ENCODE measurements around the gene NFE2L2. TPM values are rescaled to one million over a fixed set of nuclear protein-coding genes. Genes with fewer than 3 reads are reported as not detected.
"Not testable (repeated sequence)": the region's sequence is repeated elsewhere in the genome, so short reads cannot be mapped to it uniquely, and the experiment has no call there.

The NFE2L2 gene
- polyA plus RNA-seq, 4 donors, result 56.7 to 94.2 (median 75.2) TPM

GRCh38 chr2:177249038-177249437 lies 15.5 kb downstream of the NFE2L2 start:
- WGBS, 3 donors, result 86 to 92% (median 86%) methylated on average over 7 of the region's 7 CpGs
- FAIRE-seq, result no peak
- Histone ChIP-seq H3K9me3 (ENCODE audit: control insufficient read depth in 2 of 2, insufficient read depth in 1 of 2, low read depth in 1 of 2, low read length in 1 of 2) (no peaks in the 10 kb centered on the region), H3K4me3 (ENCODE audit: low read depth in 1 of 3, low read length in 3 of 3) (no peak overlapping the region), H3K36me3 (ENCODE audit: control insufficient read depth in 3 of 3, insufficient read depth in 2 of 3, low read depth in 1 of 3, low read length in 3 of 3) (peaks cover 2 to 31% (median 4%) of the 10 kb centered on the region in 3 donors), H3K27me3 (ENCODE audit: control insufficient read depth in 3 of 3, insufficient read depth in 3 of 3, low read length in 3 of 3) (no peaks in the 10 kb centered on the region), H3K27ac (ENCODE audit: low read depth in 1 of 3, low read length in 2 of 3) (no peak overlapping the region), H3K4me1 (ENCODE audit: control insufficient read depth in 3 of 3, insufficient read depth in 2 of 3, low read depth in 1 of 3, low read length in 2 of 3) (peaks cover 18 to 37% (median 30%) of the 10 kb centered on the region in 3 donors)
- DNase-seq, result no peak

GRCh38 chr2:177247693-177248262 lies 16.7 kb downstream of the NFE2L2 start:
- H3K4me3 ChIP-seq (ENCODE audit: low read depth in 1 of 3, low read length in 3 of 3), result no peak overlapping the region
- DNase-seq (no peak), FAIRE-seq (no peak)
- no peaks in the 10 kb centered on the region for H3K9me3 ChIP-seq (ENCODE audit: control insufficient read depth in 2 of 2, insufficient read depth in 1 of 2, low read depth in 1 of 2, low read length in 1 of 2)
- peak overlapping the region in 1 of 3 donors; percentile 38 for H3K27ac ChIP-seq (ENCODE audit: low read depth in 1 of 3, low read length in 2 of 3)
- WGBS, 3 donors, result 42 to 78% (median 59%) methylated on average over 6 of the region's 6 CpGs
- no peaks in the 10 kb centered on the region for H3K27me3 ChIP-seq (ENCODE audit: control insufficient read depth in 3 of 3, insufficient read depth in 3 of 3, low read length in 3 of 3)
- H3K4me1 ChIP-seq (ENCODE audit: control insufficient read depth in 3 of 3, insufficient read depth in 2 of 3, low read depth in 1 of 3, low read length in 2 of 3), result peaks cover 17 to 35% (median 33%) of the 10 kb centered on the region in 3 donors
- H3K36me3 ChIP-seq (ENCODE audit: control insufficient read depth in 3 of 3, insufficient read depth in 2 of 3, low read depth in 1 of 3, low read length in 3 of 3), result peaks cover 2 to 36% (median 4%) of the 10 kb centered on the region in 3 donors

GRCh38 chr2:177246523-177247030 lies 17.9 kb downstream of the NFE2L2 start:
- FAIRE-seq, result not testable (repeated sequence)
- H3K4me1 ChIP-seq (ENCODE audit: control insufficient read depth in 3 of 3, insufficient read depth in 2 of 3, low read depth in 1 of 3, low read length in 2 of 3), result peaks cover 17 to 40% (median 35%) of the 10 kb centered on the region in 3 donors
- 66 to 87% (median 76%) methylated on average over 2 of the region's 2 CpGs for WGBS, 3 donors

GRCh38 chr2:177246000-177246399 lies 18.5 kb downstream of the NFE2L2 start:
- DNase-seq (no peak), FAIRE-seq (no peak)
- no peak overlapping the region for H3K4me3 ChIP-seq (ENCODE audit: low read depth in 1 of 3, low read length in 3 of 3)
- H3K9me3 ChIP-seq (ENCODE audit: control insufficient read depth in 2 of 2, insufficient read depth in 1 of 2, low read depth in 1 of 2, low read length in 1 of 2), result no peaks in the 10 kb centered on the region
- H3K27me3 ChIP-seq (ENCODE audit: control insufficient read depth in 3 of 3, insufficient read depth in 3 of 3, low read length in 3 of 3), result no peaks in the 10 kb centered on the region
- peak overlapping the region in 1 of 3 donors; percentile 41 for H3K27ac ChIP-seq (ENCODE audit: low read depth in 1 of 3, low read length in 2 of 3)
- peaks cover 17 to 40% (median 36%) of the 10 kb centered on the region in 3 donors for H3K4me1 ChIP-seq (ENCODE audit: control insufficient read depth in 3 of 3, insufficient read depth in 2 of 3, low read depth in 1 of 3, low read length in 2 of 3)
- WGBS, 3 donors, result 27 to 33% (median 28%) methylated on average over 3 of the region's 3 CpGs
- H3K36me3 ChIP-seq (ENCODE audit: control insufficient read depth in 3 of 3, insufficient read depth in 2 of 3, low read depth in 1 of 3, low read length in 3 of 3), result peaks cover 2 to 30% (median 4%) of the 10 kb centered on the region in 3 donors

More at GRCh38 chr2:177246523-177247030, 17.9 kb downstream of the NFE2L2 start:
- not testable (repeated sequence) for H3K4me3 ChIP-seq (ENCODE audit: low read depth in 1 of 3, low read length in 3 of 3); DNase-seq; H3K27ac ChIP-seq (ENCODE audit: low read depth in 1 of 3, low read length in 2 of 3); H3K27me3 ChIP-seq (ENCODE audit: control insufficient read depth in 3 of 3, insufficient read depth in 3 of 3, low read length in 3 of 3); H3K9me3 ChIP-seq (ENCODE audit: control insufficient read depth in 2 of 2, insufficient read depth in 1 of 2, low read depth in 1 of 2, low read length in 1 of 2)
- peaks cover 2 to 34% (median 4%) of the 10 kb centered on the region in 3 donors for H3K36me3 ChIP-seq (ENCODE audit: control insufficient read depth in 3 of 3, insufficient read depth in 2 of 3, low read depth in 1 of 3, low read length in 3 of 3)

GRCh38 chr2:177245010-177245422 lies 19.5 kb downstream of the NFE2L2 start:
- peaks cover 13 to 46% (median 36%) of the 10 kb centered on the region in 3 donors for H3K4me1 ChIP-seq (ENCODE audit: control insufficient read depth in 3 of 3, insufficient read depth in 2 of 3, low read depth in 1 of 3, low read length in 2 of 3)
- no peaks in the 10 kb centered on the region for H3K9me3 ChIP-seq (ENCODE audit: control insufficient read depth in 2 of 2, insufficient read depth in 1 of 2, low read depth in 1 of 2, low read length in 1 of 2)
- 22 to 42% (median 42%) methylated on average over 4 of the region's 4 CpGs for WGBS, 3 donors
- no peaks in the 10 kb centered on the region for H3K27me3 ChIP-seq (ENCODE audit: control insufficient read depth in 3 of 3, insufficient read depth in 3 of 3, low read length in 3 of 3)
- H3K36me3 ChIP-seq (ENCODE audit: control insufficient read depth in 3 of 3, insufficient read depth in 2 of 3, low read depth in 1 of 3, low read length in 3 of 3), result peaks cover 2 to 30% (median 4%) of the 10 kb centered on the region in 3 donors
- FAIRE-seq, result no peak
- peak overlapping the region in 2 of 3 donors; percentile 22 to 55 for H3K27ac ChIP-seq (ENCODE audit: low read depth in 1 of 3, low read length in 2 of 3)
- H3K4me3 ChIP-seq (ENCODE audit: low read depth in 1 of 3, low read length in 3 of 3), result no peak overlapping the region
- no peak for DNase-seq

GRCh38 chr2:177244244-177244771 lies 20.2 kb downstream of the NFE2L2 start:
- Histone ChIP-seq H3K4me1 (ENCODE audit: control insufficient read depth in 3 of 3, insufficient read depth in 2 of 3, low read depth in 1 of 3, low read length in 2 of 3) (peaks cover 13 to 53% (median 37%) of the 10 kb centered on the region in 3 donors), H3K27ac (ENCODE audit: low read depth in 1 of 3, low read length in 2 of 3) (no peak overlapping the region), H3K9me3 (ENCODE audit: control insufficient read depth in 2 of 2, insufficient read depth in 1 of 2, low read depth in 1 of 2, low read length in 1 of 2) (no peaks in the 10 kb centered on the region), H3K36me3 (ENCODE audit: control insufficient read depth in 3 of 3, insufficient read depth in 2 of 3, low read depth in 1 of 3, low read length in 3 of 3) (peaks cover 2 to 30% (median 4%) of the 10 kb centered on the region in 3 donors), H3K27me3 (ENCODE audit: control insufficient read depth in 3 of 3, insufficient read depth in 3 of 3, low read length in 3 of 3) (no peaks in the 10 kb centered on the region), H3K4me3 (ENCODE audit: low read depth in 1 of 3, low read length in 3 of 3) (no peak overlapping the region)
- DNase-seq (no peak), FAIRE-seq (no peak)
- WGBS, 3 donors, result 91 to 95% (median 93%) methylated on average over 6 of the region's 6 CpGs

- no peaks in the 10 kb centered on the region for H3K9me3 ChIP-seq (ENCODE audit: control insufficient read depth in 2 of 2, insufficient read depth in 1 of 2, low read depth in 1 of 2, low read length in 1 of 2)
- H3K27ac ChIP-seq (ENCODE audit: low read depth in 1 of 3, low read length in 2 of 3), result peak overlapping the region in 2 of 3 donors; percentile 58 to 76
- peaks cover 0 to 28% (median under 1%) of the 10 kb centered on the region in 3 donors for H3K36me3 ChIP-seq (ENCODE audit: control insufficient read depth in 3 of 3, insufficient read depth in 2 of 3, low read depth in 1 of 3, low read length in 3 of 3)
- H3K27me3 ChIP-seq (ENCODE audit: control insufficient read depth in 3 of 3, insufficient read depth in 3 of 3, low read length in 3 of 3), result no peaks in the 10 kb centered on the region
- DNase-seq (no peak), FAIRE-seq (no peak)
- peaks cover 13 to 58% (median 45%) of the 10 kb centered on the region in 3 donors for H3K4me1 ChIP-seq (ENCODE audit: control insufficient read depth in 3 of 3, insufficient read depth in 2 of 3, low read depth in 1 of 3, low read length in 2 of 3)
- no peak overlapping the region for H3K4me3 ChIP-seq (ENCODE audit: low read depth in 1 of 3, low read length in 3 of 3)
Observed at GRCh38 chr2:177243476-177243875, 21.1 kb downstream of the NFE2L2 start.

GRCh38 chr2:177243073-177243472 lies 21.5 kb downstream of the NFE2L2 start:
- H3K27me3 ChIP-seq (ENCODE audit: control insufficient read depth in 3 of 3, insufficient read depth in 3 of 3, low read length in 3 of 3), result no peaks in the 10 kb centered on the region
- H3K9me3 ChIP-seq (ENCODE audit: control insufficient read depth in 2 of 2, insufficient read depth in 1 of 2, low read depth in 1 of 2, low read length in 1 of 2), result no peaks in the 10 kb centered on the region
- peaks cover 0 to 25% (median 0%) of the 10 kb centered on the region in 3 donors for H3K36me3 ChIP-seq (ENCODE audit: control insufficient read depth in 3 of 3, insufficient read depth in 2 of 3, low read depth in 1 of 3, low read length in 3 of 3)
- DNase-seq, result no peak
- H3K4me1 ChIP-seq (ENCODE audit: control insufficient read depth in 3 of 3, insufficient read depth in 2 of 3, low read depth in 1 of 3, low read length in 2 of 3), result peaks cover 13 to 62% (median 46%) of the 10 kb centered on the region in 3 donors
- peak overlapping the region; percentile 45 to 78 (median 76) for H3K27ac ChIP-seq (ENCODE audit: low read depth in 1 of 3, low read length in 2 of 3)
- H3K4me3 ChIP-seq (ENCODE audit: low read depth in 1 of 3, low read length in 3 of 3), result no peak overlapping the region
- no peak for FAIRE-seq
- 80 to 89% (median 81%) methylated on average over 3 of the region's 3 CpGs for WGBS, 3 donors
